OCI-LY7 (cell line): ENCODE results near the gene VIL1. TPM values are rescaled to one million over a fixed set of nuclear protein-coding genes. Genes with fewer than 3 reads are reported as not detected.

Experiments used
- BruUV-seq: library from RNA; stranded (reverse); fragments of 400-500 nt; replicated peaks from 2 replicates; lab custom pipeline; 2021; lab: Mats Ljungman, UMichigan
- CTCF ChIA-PET: fragments of 300-600 bp; sonication (Branson Sonifier 250); formaldehyde crosslinking; loops from one replicate; lab custom pipeline; 2022; ENCODE audit warnings: antibody characterized with exemption; ENCODE audit not compliant: unreplicated experiment; lab: Charles Lee
- POLR2A ChIA-PET: fragments of 300-600 bp; sonication (Branson Sonifier 250); formaldehyde crosslinking; loops from one replicate; lab custom pipeline; 2022; ENCODE audit warnings: antibody characterized with exemption; lab: Charles Lee
- DNase-seq: peaks from one replicate; pipeline ENCODE4 v3.0.0-alpha.2; 2015; ENCODE audit warnings: low spot score
- H2AFZ ChIP-seq: fragments of 200-600 bp; sonication (generic), shearing (Covaris generic); 2 replicates; pipeline ENCODE4 v1.6.1; 2014; ENCODE audit warnings: mild to moderate bottlenecking, antibody characterized with exemption, low read length, moderate library complexity
- H3K27ac ChIP-seq: fragments of 200-600 bp; sonication (generic); 2 replicates; pipeline ENCODE4 v1.5.1; 2014; ENCODE audit warnings: mixed run types, low read depth, mild to moderate bottlenecking, moderate library complexity, low read length, inconsistent platforms; ENCODE audit not compliant: poor library complexity, severe bottlenecking
- H3K36me3 ChIP-seq: fragments of 200-600 bp; sonication (generic); 2 replicates; pipeline ENCODE4 v1.6.1; 2014; ENCODE audit warnings: mild to moderate bottlenecking, antibody characterized with exemption, low read length, moderate library complexity, mixed read lengths; ENCODE audit not compliant: insufficient read depth
- H3K4me1 ChIP-seq: fragments of 200-600 bp; sonication (generic); 2 replicates; pipeline ENCODE4 v1.5.1; 2014; ENCODE audit warnings: mild to moderate bottlenecking, low read length; ENCODE audit not compliant: insufficient read depth, poor library complexity, severe bottlenecking
- H3K4me2 ChIP-seq: fragments of 200-600 bp; sonication (generic); 2 replicates; pipeline ENCODE4 v1.6.1; 2014; ENCODE audit warnings: mild to moderate bottlenecking, low read length
- H3K4me3 ChIP-seq: fragments of 200-600 bp; sonication (generic); 2 replicates; pipeline ENCODE4 v1.5.1; 2014; ENCODE audit warnings: mild to moderate bottlenecking, low read depth, low read length; ENCODE audit not compliant: poor library complexity, severe bottlenecking
- H3K79me2 ChIP-seq: fragments of 200-600 bp; sonication (generic); 2 replicates; pipeline ENCODE4 v1.6.1; 2016; ENCODE audit warnings: low read depth, mild to moderate bottlenecking, low read length, moderate library complexity, mixed read lengths; ENCODE audit not compliant: insufficient read depth
- H3K9me2 ChIP-seq: fragments of 200-600 bp; sonication (generic); 2 replicates; pipeline ENCODE4 v1.6.1; 2016; ENCODE audit warnings: mild to moderate bottlenecking, low read length, mixed read lengths; ENCODE audit not compliant: insufficient read depth
- H3K9me3 ChIP-seq: fragments of 200-600 bp; sonication (generic); 2 replicates; pipeline ENCODE4 v1.6.1; 2014; ENCODE audit warnings: mild to moderate bottlenecking, mixed run types, low read length, mixed read lengths
- H4K20me1 ChIP-seq: fragments of 200-600 bp; sonication (generic); 2 replicates; pipeline ENCODE4 v1.6.1; 2014; ENCODE audit warnings: mild to moderate bottlenecking, antibody characterized with exemption, low read length, moderate library complexity, mixed read lengths; ENCODE audit not compliant: insufficient read depth
- CTCF ChIP-seq: fragments of 200-600 bp; sonication (generic); conservative IDR thresholded peaks from 2 replicates; pipeline ENCODE4 v1.5.1; 2014; ENCODE audit warnings: mild to moderate bottlenecking, antibody characterized with exemption, low read length, moderate library complexity, mixed read lengths
- EZH2phosphoT487 ChIP-seq: fragments of 200-600 bp; sonication (generic); IDR thresholded peaks from 2 replicates; pipeline ENCODE4 v1.6.1; 2018; ENCODE audit warnings: low read depth, borderline replicate concordance, mild to moderate bottlenecking, mixed run types, antibody characterized with exemption, low read length, moderate library complexity, mixed read lengths
- intact Hi-C: fragments of 100-400 bp; cut with micrococcal nuclease; formaldehyde crosslinking; loops from one replicate; pipeline ENCODE4 v1.10.0; 2022; ENCODE audit not compliant: unreplicated experiment
- microRNA-seq: library from miRNA; unstranded; fragments of <30 nt; microRNA quantifications from one replicate; pipeline ENCODE4 v1.2.0, GENCODE V29; 2022; ENCODE audit warnings: borderline replicate concordance
- small RNA-seq: library from RNA; depleted of rRNA; stranded (forward); fragments of <200 nt; gene quantifications from one replicate; pipeline ENCODE3, GENCODE V24; 2014
- total RNA-seq, 2 experiments: library from RNA; depleted of rRNA in 1 of 2; stranded (reverse); fragments of >200 nt in 1 of 2; shearing (Covaris generic) in 1 of 2; gene quantifications; 2 replicates each; pipeline ENCODE4 v1.2.3, GENCODE V29; 2014 to 2022

VIL1 gene
- total RNA-seq, 2 experiments from 2014 or later, result 0.47 TPM; not detected in 1

- POLR2A ChIA-PET, result interaction anchor here (0.9 to 1.2 kb wide), 3 partner anchors 9 to 41 kb away, joined by 3 to 5 read pairs (median 4); no protein-coding TSS in a partner anchor
These were observed 82.7 kb downstream of the VIL1 start for GRCh38 chr2:218501665-218502064.

More at GRCh38 chr2:218501665-218502064, 82.7 kb downstream of the VIL1 start:
- Histone ChIP-seq H3K79me2 (no peaks in the 10 kb centered on the region), H3K36me3 (peaks cover 66% of the 10 kb centered on the region), H3K4me3 (no peak overlapping the region), H3K4me1 (no peaks in the 10 kb centered on the region), H2AFZ (no peak overlapping the region), H3K4me2 (no peak overlapping the region), H3K9me3 (no peaks in the 10 kb centered on the region), H4K20me1 (no peaks in the 10 kb centered on the region), H3K27ac (no peak overlapping the region), H3K9me2 (no peaks in the 10 kb centered on the region)
- no TSS peak for BruUV-seq
- no peak for DNase-seq
- intact Hi-C loops, result no loop called here
- no peak for TF ChIP-seq CTCF
- TF ChIP-seq EZH2phosphoT487, result no peak
- CTCF ChIA-PET, result no interaction called here

Small RNA genes lying within 50 kb of the gene (microRNA-seq; reads per million reads assigned to microRNA genes)
- gene MIR26B, result 50,730 reads per million, percentile 99 among the genes with 10 or more reads in this experiment

Small RNA genes lying within 50 kb of the gene (small RNA-seq; reads per million reads assigned to genes)
- 10.0 reads per million, percentile 95 among the genes with 10 or more reads in this experiment for gene MIR26B

Other genes with a start within 250 kb of the VIL1 start
- gene ARPC2, start 201.9 kb upstream of the VIL1 start, total RNA-seq (2014; rRNA removed; shearing (Covaris generic)), result 257 and 264 TPM in 2 replicates
- 512 and 545 TPM in 2 replicates for gene ARPC2, start 201.9 kb upstream of the VIL1 start, total RNA-seq (2022)
- gene GPBAR1, start 158.1 kb upstream of the VIL1 start, total RNA-seq (2014; rRNA removed; shearing (Covaris generic)), result 0.22 TPM in 1 of 2 replicates, not detected in the other
- gene GPBAR1, start 158.1 kb upstream of the VIL1 start, total RNA-seq (2022), result 0.40 and 0.44 TPM in 2 replicates
- 97.0 and 136 TPM in 2 replicates for gene AAMP, start 149.0 kb upstream of the VIL1 start, total RNA-seq (2014; rRNA removed; shearing (Covaris generic))
- gene AAMP, start 149.0 kb upstream of the VIL1 start, total RNA-seq (2022), result 59.7 and 68.7 TPM in 2 replicates
- 65.9 and 66.3 TPM in 2 replicates for gene PNKD, start 148.6 kb upstream of the VIL1 start, total RNA-seq (2014; rRNA removed; shearing (Covaris generic))
- 62.2 and 74.5 TPM in 2 replicates for gene PNKD, start 148.6 kb upstream of the VIL1 start, total RNA-seq (2022)
- 18.9 and 30.3 TPM in 2 replicates for gene TMBIM1, start 126.6 kb upstream of the VIL1 start, total RNA-seq (2014; rRNA removed; shearing (Covaris generic))
- 26.9 and 27.6 TPM in 2 replicates for gene TMBIM1, start 126.6 kb upstream of the VIL1 start, total RNA-seq (2022)
- not detected in 2 replicates for gene CATIP, start 62.3 kb upstream of the VIL1 start, total RNA-seq (2014; rRNA removed; shearing (Covaris generic))
- gene CATIP, start 62.3 kb upstream of the VIL1 start, total RNA-seq (2022), result not detected in 2 replicates
- 0.31 and 0.57 TPM in 2 replicates for gene SLC11A1, start 36.9 kb upstream of the VIL1 start, total RNA-seq (2014; rRNA removed; shearing (Covaris generic))
- gene SLC11A1, start 36.9 kb upstream of the VIL1 start, total RNA-seq (2022), result 0.59 and 0.78 TPM in 2 replicates
- gene CTDSP1, start 19.3 kb upstream of the VIL1 start, total RNA-seq (2014; rRNA removed; shearing (Covaris generic)), result 74.0 and 95.3 TPM in 2 replicates
- gene CTDSP1, start 19.3 kb upstream of the VIL1 start, total RNA-seq (2022), result 140 and 152 TPM in 2 replicates
- gene USP37, start 149.2 kb downstream of the VIL1 start, total RNA-seq (2014; rRNA removed; shearing (Covaris generic)), result 23.3 and 31.4 TPM in 2 replicates
- gene USP37, start 149.2 kb downstream of the VIL1 start, total RNA-seq (2022), result 32.4 and 33.0 TPM in 2 replicates
- 67.8 and 71.6 TPM in 2 replicates for gene CNOT9, start 149.7 kb downstream of the VIL1 start, total RNA-seq (2014; rRNA removed; shearing (Covaris generic))
- 92.2 and 94.2 TPM in 2 replicates for gene CNOT9, start 149.7 kb downstream of the VIL1 start, total RNA-seq (2022)
- 0.25 and 1.2 TPM in 2 replicates for gene PLCD4, start 188.8 kb downstream of the VIL1 start, total RNA-seq (2014; rRNA removed; shearing (Covaris generic))
- 0.48 TPM in 1 of 2 replicates, not detected in the other for gene PLCD4, start 188.8 kb downstream of the VIL1 start, total RNA-seq (2022)
- gene ZNF142, start 240.5 kb downstream of the VIL1 start, total RNA-seq (2014; rRNA removed; shearing (Covaris generic)), result 29.9 and 37.6 TPM in 2 replicates
- gene ZNF142, start 240.5 kb downstream of the VIL1 start, total RNA-seq (2022), result 61.3 and 62.5 TPM in 2 replicates
- 48.0 and 57.3 TPM in 2 replicates for gene BCS1L, start 240.6 kb downstream of the VIL1 start, total RNA-seq (2014; rRNA removed; shearing (Covaris generic))
- gene BCS1L, start 240.6 kb downstream of the VIL1 start, total RNA-seq (2022), result 54.9 and 60.8 TPM in 2 replicates